Adrenal gland (tissue), 5 donors: ENCODE results near the gene ITGA11.

Experiments used
- CTCF ChIP-seq, 6 experiments: fragments of 450-650 bp in 4 of 6; fragments of 200-600 bp in 2 of 6; sonication (generic) in 1 of 6; IDR thresholded peaks; 1 replicate in 5 of 6; 2 replicates in 1 of 6; pipeline versions ENCODE4 v1.5.1 to v1.8.0; 2016 to 2021; ENCODE audit warnings: antibody characterized with exemption in 6 of 6, mild to moderate bottlenecking in 2 of 6, moderate library complexity in 1 of 6
- POLR2A ChIP-seq, 2 donors: fragments of 450-650 bp; IDR thresholded peaks; one replicate each; pipeline ENCODE4 v1.6.1; 2017; ENCODE audit warnings: antibody characterized with exemption in 2 of 2, mild to moderate bottlenecking in 2 of 2, moderate library complexity in 1 of 2
- donor health status: DM: no; HTN: no; CAD: no.

- TF ChIP-seq CTCF (IDR thresholded peaks at IDR 0.05), result peak; percentile 22 to 47 (median 36)
- TF ChIP-seq POLR2A (IDR thresholded peaks at IDR 0.05), result no peak
Observed at GRCh38 chr15:68372291-68372811, 59.6 kb downstream of the ITGA11 start.
